T-helper 2 cell treated with Interferon-gamma antibody and Interleukin-4, amounts not matched to agents 100 ng/mL and 5 ng/mL, for 36 hours (primary cell): Measurements from ENCODE around the gene ADAM22. TPM values are rescaled to one million over a fixed set of nuclear protein-coding genes. Genes with fewer than 3 reads are reported as not detected.

Experiments
- intact Hi-C: fragments of 100-400 bp; cut with micrococcal nuclease; formaldehyde crosslinking; loops from one replicate; pipeline ENCODE4 v1.15.1; 2023
- total RNA-seq: library from RNA; stranded (reverse); gene quantifications from 2 replicates; pipeline ENCODE4 v1.2.3, GENCODE V29; 2022

The ADAM22 gene
- total RNA-seq, 1 donor from 2014 or later: 2.9 TPM

- intact Hi-C loops: no loop called here
Observed at GRCh38 chr7:88214456-88214855, 280.4 kb downstream of the ADAM22 start.

- intact Hi-C loops: loop anchor here (5.0 kb wide), 1 partner anchor 588 kb away; the partner anchor contains the start of gene RUNDC3B
Observed at GRCh38 chr7:88215295-88215694, 281.2 kb downstream of the ADAM22 start.

GRCh38 chr7:88216276-88216675, 282.2 kb downstream of the ADAM22 start:
- intact Hi-C loops: loop anchor here (5.0 kb wide), 1 partner anchor 589 kb away; the partner anchor contains the start of gene RUNDC3B

- intact Hi-C loops: loop anchor here (2.0 to 5.0 kb wide), 3 partner anchors 591 to 1065 kb away; partner anchors contain the start of genes DMTF1, RUNDC3B and TMEM243
Observed at GRCh38 chr7:88217675-88218428, 283.8 kb downstream of the ADAM22 start.

GRCh38 chr7:88218429-88218745, 284.3 kb downstream of the ADAM22 start:
- intact Hi-C loops: loop anchor here (2.0 to 5.0 kb wide), 3 partner anchors 591 to 1066 kb away; partner anchors contain the start of genes DMTF1, RUNDC3B and TMEM243

- intact Hi-C loops: loop anchor here (1.0 to 5.0 kb wide), 4 partner anchors 592 to 1066 kb away; partner anchors contain the start of genes CROT, DMTF1, RUNDC3B and TMEM243
Observed at GRCh38 chr7:88218836-88219605, 285.0 kb downstream of the ADAM22 start.

- intact Hi-C loops: loop anchor here (1.0 to 5.0 kb wide), 7 partner anchors 19 to 1067 kb away; partner anchors contain the start of genes ADAM22, CROT, DBF4 and DMTF1
Observed at GRCh38 chr7:88219781-88220747, 286.0 kb downstream of the ADAM22 start, which contains the start of gene SRI. Gene SRI, minus strand, starts transcription at chr7:88220038. Its CDS starts 12 bp downstream, at chr7:88220026.

GRCh38 chr7:88223265-88223664, 289.2 kb downstream of the ADAM22 start:
- intact Hi-C loops: no loop called here

- intact Hi-C loops: no loop called here
Observed at GRCh38 chr7:88224601-88225275, 290.7 kb downstream of the ADAM22 start.

- intact Hi-C loops: no loop called here
Observed at GRCh38 chr7:88226201-88226600, 292.1 kb downstream of the ADAM22 start.

GRCh38 chr7:88226886-88227516, 292.9 kb downstream of the ADAM22 start:
- intact Hi-C loops: no loop called here

- intact Hi-C loops: no loop called here
Observed at GRCh38 chr7:88229302-88229995, 295.4 kb downstream of the ADAM22 start.

GRCh38 chr7:88230646-88231045, 296.6 kb downstream of the ADAM22 start:
- intact Hi-C loops: no loop called here

GRCh38 chr7:88233828-88234227, 299.8 kb downstream of the ADAM22 start:
- intact Hi-C loops: no loop called here

- intact Hi-C loops: loop anchor here (2.0 to 10.0 kb wide), 3 partner anchors 19 to 1385 kb away; partner anchors contain the start of gene SRI
Observed at GRCh38 chr7:88239852-88240251, 305.8 kb downstream of the ADAM22 start.

- intact Hi-C loops: loop anchor here (1.0 to 10.0 kb wide), 4 partner anchors 303 to 1381 kb away; no protein-coding TSS in a partner anchor
Observed at GRCh38 chr7:88243345-88243909, 309.4 kb downstream of the ADAM22 start.

- intact Hi-C loops: loop anchor here (5.0 to 10.0 kb wide), 2 partner anchors 543 to 1381 kb away; no protein-coding TSS in a partner anchor
Observed at GRCh38 chr7:88244258-88244657, 310.2 kb downstream of the ADAM22 start.
